ENCODE results near the gene ZNF460. TPM values are rescaled to one million over a fixed set of nuclear protein-coding genes. Genes with fewer than 3 reads are reported as not detected.

Gene ZNF460
- total and polyA plus RNA-seq, 10 of the 15 experiments (the other 5 are each of a cell fraction or from before 2014, with no cell fraction given), result 0.15 to 43.0 (median 8.7) TPM

DNA sequence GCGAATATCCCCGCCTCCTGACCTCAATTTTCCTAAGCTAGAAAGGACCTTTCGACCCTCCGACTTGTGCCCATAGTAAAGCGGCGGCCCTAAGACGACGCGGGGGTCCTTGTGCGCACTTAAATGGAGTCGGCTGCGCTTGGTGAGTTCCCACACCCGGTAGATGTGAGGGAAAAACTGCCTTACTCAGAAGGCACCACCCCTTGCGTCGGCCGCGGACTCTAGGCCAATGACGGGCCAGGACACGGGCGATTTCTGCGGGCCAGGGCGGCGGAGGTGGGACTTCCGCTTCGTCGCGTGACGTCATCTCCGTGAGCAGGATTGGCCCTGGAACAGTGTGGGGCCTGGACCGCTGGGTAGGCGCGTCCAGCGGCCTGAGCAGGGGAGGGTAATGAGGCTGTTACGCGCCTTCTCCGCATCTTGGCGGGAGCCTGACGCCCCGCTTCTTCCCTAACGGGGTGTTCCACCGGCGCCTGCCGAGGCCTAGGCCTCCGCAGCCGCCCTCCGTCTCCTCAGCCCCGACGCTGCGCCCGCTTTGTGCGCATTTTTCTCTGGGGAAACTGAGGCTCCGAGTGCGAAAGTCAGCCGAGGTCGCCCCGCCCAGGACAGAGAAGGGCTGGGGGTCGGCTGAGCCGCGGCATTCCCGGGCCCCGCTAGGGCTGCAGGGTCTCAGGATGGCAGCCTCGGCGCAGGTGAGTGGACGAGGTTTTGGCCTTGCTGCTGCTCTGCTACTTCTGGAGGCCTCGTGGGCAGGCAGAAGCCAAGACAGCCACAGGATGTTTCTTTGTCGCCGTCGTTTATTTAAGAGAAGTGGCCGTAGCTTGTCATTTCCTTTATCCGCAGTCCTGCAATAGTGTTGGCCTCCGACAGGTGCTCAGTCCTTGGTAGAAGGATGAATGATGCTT, 40.1 kb downstream of the ZNF460 start, which contains the start of gene ZNF543 (continued):
- TF ChIP-seq POLR2A (IDR thresholded peaks at IDR 0.05; ENCODE audit: low read depth, low read length) (peak; percentile 93), SMARCA5 (IDR thresholded peaks at IDR 0.05) (no peak), ATF7 (IDR thresholded peaks at IDR 0.05; ENCODE audit: low read depth) (peak; percentile 99), ZNF622 (IDR thresholded peaks at IDR 0.05) (no peak), LARP7 (IDR thresholded peaks at IDR 0.05) (0 out of 2 replicates have a peak, but pooled peaks have one; percentile 48), SREBF2 (IDR thresholded peaks at IDR 0.05; ENCODE audit: low read length) (0 out of 2 replicates have a peak, but pooled peaks have one; percentile 33), MEF2A (IDR thresholded peaks at IDR 0.05; ENCODE audit: insufficient read depth, low read depth, low read length) (no peak), ZNF207 (IDR thresholded peaks at IDR 0.05; ENCODE audit: borderline replicate concordance) (no peak), PAX8 (IDR thresholded peaks at IDR 0.05) (no peak), ZNF24 (IDR thresholded peaks at IDR 0.05) (no peak), IRF3 (IDR thresholded peaks at IDR 0.05) (no peak), FOXK2 (IDR thresholded peaks at IDR 0.05) (no peak), CREB1 (IDR thresholded peaks at IDR 0.05; ENCODE audit: low read depth) (peak; percentile 97), ZBTB33 (IDR thresholded peaks at IDR 0.05) (no peak), POLR2AphosphoS5 (IDR thresholded peaks at IDR 0.05; ENCODE audit: low read length) (peak; percentile 90), CTCF (IDR thresholded peaks at IDR 0.05 in 2 of 3, conservative IDR thresholded peaks at IDR 0.05 in 1 of 3; ENCODE audit: control insufficient read depth in 2 of 3, extremely low read depth in 1 of 3, insufficient read depth in 1 of 3, low read depth in 3 of 3, low read length in 3 of 3) (no peak), SIX5 (IDR thresholded peaks at IDR 0.05; ENCODE audit: low read depth, low read length, severe bottlenecking) (no peak), NR2F1 (conservative IDR thresholded peaks at IDR 0.05) (no peak), SMAD5 (IDR thresholded peaks at IDR 0.05; ENCODE audit: low read depth) (peak; percentile 88)
- TF ChIP-seq, protein P1, sequence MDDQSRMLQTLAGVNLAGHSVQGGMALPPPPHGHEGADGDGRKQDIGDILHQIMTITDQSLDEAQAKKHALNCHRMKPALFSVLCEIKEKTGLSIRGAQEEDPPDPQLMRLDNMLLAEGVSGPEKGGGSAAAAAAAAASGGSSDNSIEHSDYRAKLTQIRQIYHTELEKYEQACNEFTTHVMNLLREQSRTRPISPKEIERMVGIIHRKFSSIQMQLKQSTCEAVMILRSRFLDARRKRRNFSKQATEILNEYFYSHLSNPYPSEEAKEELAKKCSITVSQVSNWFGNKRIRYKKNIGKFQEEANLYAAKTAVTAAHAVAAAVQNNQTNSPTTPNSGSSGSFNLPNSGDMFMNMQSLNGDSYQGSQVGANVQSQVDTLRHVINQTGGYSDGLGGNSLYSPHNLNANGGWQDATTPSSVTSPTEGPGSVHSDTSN (IDR thresholded peaks at IDR 0.05; ENCODE audit: insufficient replicate concordance, low read depth, low read length), result no peak
- TF ChIP-seq, protein P2, sequence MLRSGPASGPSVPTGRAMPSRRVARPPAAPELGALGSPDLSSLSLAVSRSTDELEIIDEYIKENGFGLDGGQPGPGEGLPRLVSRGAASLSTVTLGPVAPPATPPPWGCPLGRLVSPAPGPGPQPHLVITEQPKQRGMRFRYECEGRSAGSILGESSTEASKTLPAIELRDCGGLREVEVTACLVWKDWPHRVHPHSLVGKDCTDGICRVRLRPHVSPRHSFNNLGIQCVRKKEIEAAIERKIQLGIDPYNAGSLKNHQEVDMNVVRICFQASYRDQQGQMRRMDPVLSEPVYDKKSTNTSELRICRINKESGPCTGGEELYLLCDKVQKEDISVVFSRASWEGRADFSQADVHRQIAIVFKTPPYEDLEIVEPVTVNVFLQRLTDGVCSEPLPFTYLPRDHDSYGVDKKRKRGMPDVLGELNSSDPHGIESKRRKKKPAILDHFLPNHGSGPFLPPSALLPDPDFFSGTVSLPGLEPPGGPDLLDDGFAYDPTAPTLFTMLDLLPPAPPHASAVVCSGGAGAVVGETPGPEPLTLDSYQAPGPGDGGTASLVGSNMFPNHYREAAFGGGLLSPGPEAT (IDR thresholded peaks at IDR 0.05; ENCODE audit: low read depth), result peak; percentile 42
- TF ChIP-seq, protein P3, sequence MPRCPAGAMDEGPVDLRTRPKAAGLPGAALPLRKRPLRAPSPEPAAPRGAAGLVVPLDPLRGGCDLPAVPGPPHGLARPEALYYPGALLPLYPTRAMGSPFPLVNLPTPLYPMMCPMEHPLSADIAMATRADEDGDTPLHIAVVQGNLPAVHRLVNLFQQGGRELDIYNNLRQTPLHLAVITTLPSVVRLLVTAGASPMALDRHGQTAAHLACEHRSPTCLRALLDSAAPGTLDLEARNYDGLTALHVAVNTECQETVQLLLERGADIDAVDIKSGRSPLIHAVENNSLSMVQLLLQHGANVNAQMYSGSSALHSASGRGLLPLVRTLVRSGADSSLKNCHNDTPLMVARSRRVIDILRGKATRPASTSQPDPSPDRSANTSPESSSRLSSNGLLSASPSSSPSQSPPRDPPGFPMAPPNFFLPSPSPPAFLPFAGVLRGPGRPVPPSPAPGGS (IDR thresholded peaks at IDR 0.05; ENCODE audit: borderline replicate concordance, insufficient read depth, low read depth, low read length, poor library complexity, severe bottlenecking), result no peak
